ENCODE results near the gene MYCBPAP. TPM values are rescaled to one million over a fixed set of nuclear protein-coding genes. Genes with fewer than 3 reads are reported as not detected.

MYCBPAP gene
- total and polyA plus RNA-seq, 11 donors = 0.29 to 2.4 (median 0.76) TPM; not detected in 1

- 75 to 85% (median 82%) methylated on average over 18 of the region's 18 CpGs for WGBS, 4 donors
- ATAC-seq (no peak), DNase-seq (no peak)
- intact Hi-C loops (cut with DNase I) = loop anchor here in 6 of 10 donors (5.0 to 10.0 kb wide), 7 partner anchors 49 to 114 kb away; partner anchors contain the start of genes ACSF2 (in 2 of the 6), EME1 (in 1 of the 6), LRRC59 (in 1 of the 6) and MRPL27 (in 1 of the 6)
- TF ChIP-seq POLR2A (IDR thresholded peaks at IDR 0.05) (no peak), CTCF (IDR thresholded peaks at IDR 0.05) (no peak)
- no peak overlapping the region for H3K4me3 ChIP-seq
- peaks cover 0 to 15% (median 3%) of the 10 kb centered on the region in 9 donors for H3K36me3 ChIP-seq
- H3K4me1 ChIP-seq = peaks cover 0 to 35% (median 21%) of the 10 kb centered on the region in 12 donors
- H3K27ac ChIP-seq = no peak overlapping the region
- H3K9me3 ChIP-seq = no peaks in the 10 kb centered on the region
- H3K27me3 ChIP-seq = no peaks in the 10 kb centered on the region
Measured at GRCh38 chr17:50476545-50477315, 31.5 kb upstream of the MYCBPAP start.

- intact Hi-C loops (cut with DNase I) = loop anchor here in 6 of 10 donors (2.0 to 10.0 kb wide), 9 partner anchors 51 to 116 kb away; partner anchors contain the start of genes ACSF2 (in 3 of the 6), EME1 (in 1 of the 6), LRRC59 (in 1 of the 6) and MRPL27 (in 1 of the 6)
Measured at GRCh38 chr17:50477976-50478375, 30.3 kb upstream of the MYCBPAP start.

GRCh38 chr17:50478391-50479381, 29.6 kb upstream of the MYCBPAP start, which contains the start of gene RSAD1:
Gene RSAD1 (plus strand): TSS chr17:50478860. CDS start chr17:50478885, 25 bp downstream.
- peak within 1 kb of the TSS; percentile 2 to 93 (median 86) for H3K27ac ChIP-seq
- intact Hi-C loops (cut with DNase I) = loop anchor here in 6 of 10 donors (2.0 to 10.0 kb wide), 9 partner anchors 51 to 116 kb away; partner anchors contain the start of genes ACSF2 (in 3 of the 6), EME1 (in 1 of the 6), LRRC59 (in 1 of the 6) and MRPL27 (in 1 of the 6)
- H3K9me3 ChIP-seq = no peaks in the 10 kb centered on the region
- H3K27me3 ChIP-seq = no peaks in the 10 kb centered on the region
- peaks cover 0 to 51% (median 32%) of the 10 kb centered on the region in 12 donors for H3K4me1 ChIP-seq
- DNase-seq = peak; percentile 88 to 94 (median 89)
- 1 to 5% (median 2%) methylated on average over 12 to 75 of the region's 75 CpGs for WGBS, 4 donors
- peaks cover 0 to 28% (median 18%) of the 10 kb centered on the region in 9 donors for H3K36me3 ChIP-seq
- H3K4me3 ChIP-seq = peak within 1 kb of the TSS; percentile 47 to 96 (median 83)
- ATAC-seq = peak; percentile 61 to 93 (median 83)
- TF ChIP-seq POLR2A (IDR thresholded peaks at IDR 0.05) = peak in 1 of 2 donors; percentile 92
- peak; percentile 80 to 98 (median 96) for TF ChIP-seq CTCF (IDR thresholded peaks at IDR 0.05)

More at GRCh38 chr17:50477976-50478375, 30.3 kb upstream of the MYCBPAP start:
- H3K9me3 ChIP-seq = no peaks in the 10 kb centered on the region
- peak in 1 of 5 donors; percentile 35 for DNase-seq
- H3K36me3 ChIP-seq = peaks cover 0 to 21% (median 12%) of the 10 kb centered on the region in 9 donors
- H3K27ac ChIP-seq = peak overlapping the region; percentile 2 to 93 (median 86)
- no peaks in the 10 kb centered on the region for H3K27me3 ChIP-seq
- TF ChIP-seq CTCF (IDR thresholded peaks at IDR 0.05) (no peak), POLR2A (IDR thresholded peaks at IDR 0.05) (no peak)
- peak overlapping the region in 9 of 12 donors; percentile 63 to 96 (median 86) for H3K4me3 ChIP-seq
- peaks cover 0 to 46% (median 30%) of the 10 kb centered on the region in 12 donors for H3K4me1 ChIP-seq
- no peak for ATAC-seq
- WGBS, 4 donors = 71 to 91% (median 85%) methylated on average over 7 of the region's 7 CpGs
